HG03558 (cell line): ENCODE measurements around the gene SH2D7.
A peak's percentile ranks its signal among the peaks of the same experiment; 100 is the strongest.

Source experiments
- ATAC-seq: cut with Tn5 transposase; IDR thresholded peaks from one replicate; pipeline ENCODE4 v1.9.1; 2021; ENCODE audit warnings: moderate number of reproducible peaks; ENCODE audit not compliant: unreplicated experiment; ENCODE audit errors: extremely low read depth

Gene SH2D7

DNA sequence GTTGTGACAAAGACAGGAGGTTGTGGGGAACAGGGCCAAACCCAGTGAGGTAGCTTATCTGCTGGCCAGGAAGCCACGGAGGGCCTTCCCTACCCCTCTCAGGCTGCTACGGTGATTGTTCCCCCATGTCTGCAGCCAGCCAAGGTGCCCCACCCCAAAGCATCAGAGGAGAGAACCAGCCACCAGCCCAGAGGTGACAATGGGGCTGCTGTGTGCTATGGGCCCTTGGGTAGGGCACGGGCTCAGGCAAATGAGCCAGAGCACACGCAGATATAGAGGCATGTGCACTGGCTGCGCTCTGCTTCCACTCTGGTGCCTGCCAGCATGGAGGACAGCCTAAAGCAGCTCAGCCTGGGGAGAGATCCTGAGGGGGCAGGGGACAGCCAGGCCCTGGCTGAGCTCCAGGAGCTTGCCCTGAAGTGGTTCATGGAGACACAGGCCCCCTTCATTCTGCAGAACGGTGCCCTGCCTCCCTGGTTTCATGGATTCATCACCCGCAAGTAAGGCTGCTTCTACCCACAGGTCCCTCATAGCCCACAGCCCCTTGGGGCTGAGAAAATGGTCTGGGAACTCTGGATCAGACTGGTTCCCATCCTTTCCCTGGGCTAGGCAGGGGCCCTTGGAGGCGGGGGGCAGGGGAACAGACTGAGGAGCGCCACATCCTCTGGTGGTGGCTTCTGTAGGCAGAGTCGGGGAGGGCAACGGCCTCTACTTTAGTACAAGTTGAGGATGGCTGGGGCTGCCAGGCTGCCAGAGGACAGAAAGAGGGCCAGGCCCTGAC lies at the start of gene SH2D7:
Gene SH2D7 (plus strand): TSS at position 301 of the 781 bp plus-strand sequence. CDS start 24 bp downstream, at position 325.
- ATAC-seq = no peak

DNA sequence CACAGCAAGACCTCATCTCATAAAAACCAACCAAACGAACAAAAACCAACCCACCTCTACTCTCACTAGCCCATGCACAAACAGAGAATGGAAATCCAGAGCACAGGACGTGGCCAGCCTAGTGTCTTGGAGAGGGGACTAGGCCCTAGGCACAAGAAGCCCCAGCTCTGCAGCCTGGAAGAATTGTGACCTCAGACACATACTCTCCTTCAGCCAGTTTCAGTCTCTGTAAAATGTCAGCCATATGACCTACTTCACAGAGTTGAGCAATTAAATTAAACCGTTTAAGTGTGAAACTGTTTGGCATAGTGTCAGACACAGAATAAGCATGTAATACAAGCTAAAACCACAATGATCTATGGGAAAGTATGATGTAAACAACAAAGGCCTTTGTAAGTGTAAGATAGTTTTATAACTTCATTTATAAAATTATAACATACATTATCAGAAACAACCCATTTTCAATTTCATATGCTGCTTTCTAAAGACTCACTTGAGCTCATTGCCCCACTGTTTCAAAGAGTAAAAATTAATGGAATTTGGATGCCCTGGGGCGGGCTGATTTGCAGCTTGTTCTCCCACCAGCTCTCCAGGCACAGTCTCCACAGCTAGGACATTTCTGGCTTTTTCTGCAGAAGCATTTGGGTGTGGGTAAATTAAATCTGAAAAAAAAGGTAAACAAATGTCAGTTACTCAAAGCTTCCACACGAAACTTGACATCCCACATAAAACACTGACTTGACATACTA lies 47.8 kb upstream of the SH2D7 start:
- ATAC-seq = no peak

DNA sequence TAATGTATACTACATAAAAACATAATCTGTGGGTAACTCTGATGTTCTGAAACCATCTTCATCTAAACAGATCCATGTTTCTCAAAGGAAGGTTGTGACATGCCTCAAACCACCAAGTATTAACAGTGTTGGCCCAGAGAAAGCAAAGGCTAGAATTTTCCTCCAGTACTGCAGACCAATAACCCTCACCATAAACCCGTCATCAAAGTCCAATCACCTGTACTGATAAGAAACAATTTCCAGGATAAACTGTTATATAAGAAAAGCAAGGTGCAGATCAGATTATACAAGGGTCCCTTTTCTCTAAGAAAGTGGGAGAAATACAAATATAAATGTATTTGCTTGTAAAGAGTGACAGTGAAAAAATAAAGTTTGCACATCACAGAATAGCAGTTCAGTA lies 47.2 kb upstream of the SH2D7 start:
- ATAC-seq = no peak

DNA sequence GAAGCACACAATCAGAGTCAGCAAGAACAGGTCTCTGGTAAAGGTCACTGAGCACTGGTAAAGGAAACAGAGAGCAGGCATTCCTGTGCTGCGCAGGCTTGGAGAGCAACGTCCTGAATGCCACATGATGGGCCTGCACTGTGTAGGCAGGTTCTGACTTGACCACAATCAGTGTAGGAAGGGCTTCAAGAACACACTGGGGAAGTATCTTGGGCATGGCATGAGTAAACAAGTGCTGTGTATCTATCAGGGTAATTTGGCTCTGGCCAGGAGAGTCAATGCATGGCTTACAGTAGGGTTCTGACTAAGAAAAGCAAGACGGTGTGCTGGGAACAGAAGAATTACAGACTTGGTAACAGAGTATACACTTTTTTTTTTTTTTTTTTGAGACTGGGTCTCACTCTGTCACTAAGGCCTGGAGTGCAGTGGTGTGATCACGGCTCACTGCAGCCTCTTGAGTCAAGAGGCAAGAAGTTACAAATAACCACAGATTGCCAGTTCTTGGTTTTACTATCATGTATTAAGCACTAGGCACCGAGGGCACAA lies 45.5 kb upstream of the SH2D7 start:
- ATAC-seq = no peak

DNA sequence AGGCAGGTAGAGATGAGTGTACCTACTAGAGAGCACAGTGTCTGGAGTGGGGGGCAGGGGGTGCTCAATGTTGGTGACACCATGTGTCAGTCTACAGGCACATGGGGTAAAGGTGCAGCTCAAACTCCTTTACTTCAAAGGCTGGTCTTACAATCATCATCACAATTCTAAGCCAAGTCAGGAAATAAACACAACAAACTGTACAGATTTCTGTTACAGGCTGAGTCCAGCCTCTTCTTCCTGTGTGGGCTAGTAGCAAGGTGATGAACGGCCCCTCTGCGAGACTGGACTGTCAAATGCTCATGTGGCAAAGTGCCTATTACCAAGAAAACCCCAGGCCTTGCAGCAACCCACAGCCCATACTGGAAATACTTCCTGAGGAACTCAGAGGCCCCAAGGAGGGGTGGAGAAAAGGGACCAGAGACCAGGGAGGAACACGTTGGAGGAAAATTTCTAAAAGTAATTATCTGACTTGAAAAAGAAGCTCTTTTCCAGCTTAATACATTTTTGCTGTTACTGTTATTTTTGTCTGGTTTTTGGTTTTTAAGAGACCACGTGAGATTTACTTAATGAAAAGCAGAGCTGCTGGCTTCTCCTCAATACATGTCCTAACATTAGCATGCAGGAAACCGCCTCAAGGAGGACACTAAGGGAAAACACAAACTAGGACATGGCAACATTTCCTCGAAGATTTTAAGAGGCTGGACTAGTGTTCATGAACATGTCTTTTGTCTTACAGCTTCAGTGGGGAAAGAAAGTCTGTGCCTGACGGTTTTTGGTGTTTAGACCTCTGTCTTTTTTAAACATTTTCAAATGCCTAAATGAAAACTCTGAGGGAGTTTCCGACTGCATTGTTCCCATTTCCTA lies 44.4 kb upstream of the SH2D7 start:
- no peak for ATAC-seq

DNA sequence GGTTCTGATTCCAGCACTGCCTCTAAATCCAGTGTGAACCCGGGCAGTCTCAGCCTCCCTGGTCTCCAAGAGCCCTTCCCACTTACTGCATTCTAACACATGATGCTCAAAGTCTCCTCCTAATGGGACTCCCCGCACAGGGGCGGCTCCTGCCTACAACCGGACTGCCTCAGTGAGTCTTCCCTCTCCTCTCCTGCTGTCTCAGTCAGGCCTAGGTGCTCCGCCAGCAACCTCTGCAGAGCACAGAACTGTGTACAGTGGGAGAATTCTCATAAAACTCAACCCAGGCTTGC lies 43.8 kb upstream of the SH2D7 start:
- ATAC-seq = no peak

DNA sequence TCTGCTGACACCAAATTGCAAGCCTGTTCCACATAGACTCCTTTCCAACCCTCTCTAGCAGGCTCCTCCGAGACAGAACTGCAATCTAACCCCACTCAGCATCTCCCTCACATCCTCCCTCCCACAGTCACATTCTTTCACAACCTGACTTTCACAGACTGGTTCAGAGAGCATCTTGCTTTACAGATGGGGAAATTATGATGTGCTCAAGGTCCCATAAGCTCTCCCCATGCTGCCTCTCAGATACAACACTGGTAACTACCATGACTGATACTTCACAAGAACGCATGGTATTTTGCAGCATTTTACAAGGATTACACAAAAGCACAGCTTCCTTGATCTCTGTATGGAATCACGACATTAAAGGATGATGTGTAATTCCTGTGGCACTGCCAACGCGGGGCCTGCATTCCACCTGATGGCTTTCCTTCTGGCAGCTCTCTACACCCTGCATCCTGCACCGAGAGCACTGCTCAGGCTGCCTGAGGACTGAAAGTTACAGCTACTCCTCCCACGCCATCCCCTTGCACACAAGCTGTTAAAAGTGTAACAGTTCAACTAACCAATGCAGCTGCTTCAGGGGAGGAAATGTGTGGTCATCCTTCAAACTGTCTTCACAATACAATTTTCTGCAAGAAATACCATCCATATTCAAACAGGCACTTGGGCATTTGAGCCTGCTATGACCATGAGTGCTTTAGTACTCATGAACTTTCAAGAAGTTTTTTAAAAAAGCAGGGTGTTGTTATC lies 42.5 kb upstream of the SH2D7 start:
- peak; percentile 37 for ATAC-seq

DNA sequence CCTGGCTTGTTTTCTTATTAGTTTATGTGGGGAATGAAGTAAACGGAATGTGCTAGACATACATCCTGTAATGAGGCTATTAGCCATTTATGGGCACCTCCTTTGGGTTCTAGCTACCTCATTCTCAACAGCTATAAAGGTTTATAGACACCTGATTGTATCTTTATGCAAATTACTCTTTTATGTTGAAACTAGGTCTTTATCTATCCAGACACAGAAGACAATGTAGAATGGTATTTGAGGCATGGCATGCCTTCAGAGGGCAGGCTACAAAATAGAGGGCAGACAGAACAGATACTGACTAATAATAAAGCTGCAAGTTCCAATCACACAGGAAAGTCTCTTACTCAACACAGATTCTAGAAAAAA lies 41.9 kb upstream of the SH2D7 start:
- ATAC-seq = no peak

DNA sequence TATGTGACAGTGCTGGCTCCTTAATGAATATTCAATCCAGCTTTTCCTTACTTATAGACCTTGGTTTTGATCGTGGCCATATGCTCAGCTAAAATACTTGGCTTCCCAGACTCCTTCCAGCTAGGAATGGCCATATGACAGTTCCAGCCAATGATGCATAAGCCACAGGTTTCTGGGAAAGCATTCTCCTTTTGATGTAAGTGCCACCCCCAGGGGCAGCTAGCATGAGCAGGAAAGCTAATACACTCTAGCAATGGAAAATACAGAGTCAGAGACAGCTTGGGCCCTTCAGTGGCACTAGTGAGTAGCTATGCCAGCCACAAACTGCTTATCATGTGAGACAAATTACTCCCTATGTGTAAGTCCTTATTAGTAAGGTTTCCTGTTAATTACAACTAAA lies 41.5 kb upstream of the SH2D7 start:
- no peak for ATAC-seq

DNA sequence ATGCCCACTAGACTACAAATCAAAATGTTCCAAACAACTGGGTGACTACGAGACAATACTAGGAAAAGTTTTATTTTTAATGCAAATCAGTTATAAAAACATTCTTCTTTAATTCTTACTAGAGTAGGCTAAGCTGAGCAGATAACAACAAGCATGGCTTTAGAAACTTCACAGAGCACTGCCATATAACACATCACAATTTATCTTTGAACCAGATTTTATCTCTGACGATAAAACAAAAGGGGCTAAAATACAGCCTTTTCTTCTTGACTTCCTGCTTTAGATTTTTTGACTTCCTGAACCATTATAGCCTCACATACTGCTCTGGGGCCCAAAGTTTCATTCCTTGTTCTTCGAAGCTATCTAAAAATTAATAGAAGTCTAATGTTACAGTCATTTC lies 40.8 kb upstream of the SH2D7 start:
- no peak for ATAC-seq

DNA sequence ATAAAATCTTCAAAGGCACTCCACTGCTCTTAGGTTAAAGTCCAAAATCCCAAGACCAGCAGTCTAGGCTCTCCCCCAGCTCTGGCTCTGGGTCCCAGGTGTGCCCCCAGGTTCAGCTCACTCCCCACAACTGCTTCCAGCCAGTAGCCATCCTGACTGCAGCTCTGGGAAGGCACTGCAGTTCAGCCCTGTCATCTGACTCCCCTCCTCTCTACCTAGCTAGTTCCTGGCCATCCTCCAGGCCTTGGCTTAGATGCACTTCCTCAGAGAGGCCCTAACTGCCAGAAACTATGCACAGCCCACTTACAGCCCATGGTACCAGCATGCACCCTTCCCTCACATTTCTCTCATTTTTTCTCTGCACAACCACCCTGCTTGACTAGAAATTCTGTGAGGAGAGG lies 40.4 kb upstream of the SH2D7 start:
- no peak for ATAC-seq

DNA sequence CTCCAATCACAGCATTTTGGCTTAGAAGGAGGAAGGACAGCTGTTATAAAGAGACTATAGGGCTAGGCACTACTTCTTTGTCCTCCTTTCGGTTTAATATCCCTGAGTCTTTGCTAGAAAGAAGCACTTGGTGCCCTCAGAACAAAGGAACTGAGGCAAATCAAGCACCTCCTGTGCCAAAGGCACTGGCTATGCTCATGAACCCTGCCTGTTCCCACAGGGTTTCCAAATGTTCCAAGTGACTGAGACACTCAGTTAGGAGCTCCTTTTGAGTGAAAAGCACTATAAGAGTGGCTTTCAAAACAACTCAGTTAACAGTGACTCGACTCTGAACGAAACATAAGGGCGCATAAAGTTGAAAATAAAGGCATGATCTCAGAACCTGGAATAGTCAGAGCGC lies 39.8 kb upstream of the SH2D7 start:
- no peak for ATAC-seq

DNA sequence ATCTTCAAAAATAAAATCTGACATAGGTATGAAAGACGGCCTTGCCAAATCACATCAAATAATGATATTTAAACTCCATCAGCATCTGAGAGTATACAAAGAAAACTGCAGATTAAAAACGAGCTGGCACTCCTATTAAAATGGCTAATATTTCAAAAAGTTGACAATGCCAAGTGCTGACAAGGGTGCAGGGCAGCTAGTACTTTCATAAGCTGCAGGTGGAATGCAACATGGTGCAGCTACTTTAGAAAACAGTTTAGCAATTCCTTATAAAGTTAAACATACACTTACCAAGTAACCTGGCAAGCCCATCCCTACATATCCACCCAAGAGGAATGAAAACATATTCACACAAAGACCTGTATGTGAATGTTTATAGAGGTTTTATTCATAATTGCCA lies 37.8 kb upstream of the SH2D7 start:
- ATAC-seq = no peak

DNA sequence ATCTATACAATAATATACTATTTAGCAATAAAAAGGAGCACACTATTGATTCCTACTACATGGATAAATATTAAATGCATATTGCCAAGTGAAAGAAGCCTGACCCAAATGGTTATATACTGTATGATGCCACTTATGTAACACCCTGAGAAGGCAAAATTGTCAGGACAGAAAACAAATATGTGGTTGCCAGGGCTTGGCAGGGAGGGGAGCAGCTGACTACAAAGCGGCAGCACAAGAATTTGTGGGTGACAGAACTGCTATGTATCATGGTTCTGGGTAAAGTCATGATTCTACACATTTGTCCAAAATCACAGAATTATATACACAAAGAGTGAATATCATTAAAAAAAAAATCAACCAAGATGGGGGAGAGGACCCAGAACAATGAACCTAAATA lies 37.4 kb upstream of the SH2D7 start:
- ATAC-seq = no peak

DNA sequence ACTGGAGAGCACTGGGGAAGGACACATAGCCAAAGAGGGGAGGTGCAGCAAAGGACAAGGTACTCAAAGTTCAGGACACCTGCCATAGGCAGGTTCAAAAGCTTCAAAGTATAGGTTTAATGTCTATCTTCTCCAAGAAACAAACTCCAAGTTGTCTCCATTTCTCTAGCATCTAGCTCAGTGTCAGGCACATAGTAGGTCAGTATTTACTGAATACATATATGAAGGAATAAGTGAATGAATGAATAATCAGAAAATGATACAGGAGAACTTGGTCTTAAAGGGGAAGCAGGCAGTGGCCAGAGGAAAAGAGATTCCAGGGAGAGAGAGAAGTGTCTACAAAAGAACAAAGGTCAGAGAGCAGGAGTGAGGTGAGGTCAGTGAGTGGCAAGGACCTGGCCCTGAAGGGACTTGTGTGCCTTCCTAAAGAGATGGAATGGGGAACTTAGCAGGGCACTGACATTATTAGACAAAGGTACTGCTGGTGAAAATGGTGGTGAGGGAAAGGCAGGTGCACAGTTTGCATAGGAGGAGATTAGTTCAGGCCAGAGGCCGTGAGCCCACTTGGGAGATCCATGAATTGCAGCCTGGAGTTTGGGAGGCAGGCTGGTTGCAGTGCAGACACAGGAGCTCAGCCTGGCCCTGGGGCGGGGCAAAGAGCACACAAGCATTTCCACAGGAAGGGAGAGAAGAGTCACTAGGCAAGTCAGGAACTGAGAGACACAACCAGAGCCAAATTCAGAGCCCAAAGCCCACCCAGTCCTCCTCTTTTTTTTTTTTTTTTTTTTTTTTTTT lies 36.2 kb upstream of the SH2D7 start:
- no peak for ATAC-seq

DNA sequence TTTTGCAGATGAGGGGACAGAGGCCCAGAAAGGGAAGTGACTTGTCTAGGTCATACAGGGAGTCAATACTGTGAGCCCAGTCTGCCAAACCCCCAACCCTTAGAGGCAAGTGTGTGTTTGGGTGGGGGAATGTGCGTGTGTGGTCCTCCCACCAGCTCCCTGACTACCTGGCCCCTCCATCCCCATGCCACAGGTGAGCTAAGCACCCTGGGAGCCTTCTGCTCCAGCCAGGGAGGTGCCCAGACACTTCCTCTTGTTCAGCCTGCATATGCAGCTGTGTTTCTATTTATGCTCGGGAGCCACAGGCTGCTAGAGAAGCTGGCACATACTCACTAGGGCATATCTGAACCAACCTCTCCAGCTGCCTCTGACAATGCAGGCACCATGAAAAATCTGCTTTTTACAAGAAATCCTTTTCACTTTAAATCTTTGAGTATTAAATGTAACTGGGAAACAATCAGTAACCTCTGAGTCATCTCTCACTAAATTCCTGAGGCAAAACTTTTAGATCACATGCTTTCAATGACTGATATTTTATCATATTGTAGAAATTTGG lies 35.6 kb upstream of the SH2D7 start:
- ATAC-seq = no peak

DNA sequence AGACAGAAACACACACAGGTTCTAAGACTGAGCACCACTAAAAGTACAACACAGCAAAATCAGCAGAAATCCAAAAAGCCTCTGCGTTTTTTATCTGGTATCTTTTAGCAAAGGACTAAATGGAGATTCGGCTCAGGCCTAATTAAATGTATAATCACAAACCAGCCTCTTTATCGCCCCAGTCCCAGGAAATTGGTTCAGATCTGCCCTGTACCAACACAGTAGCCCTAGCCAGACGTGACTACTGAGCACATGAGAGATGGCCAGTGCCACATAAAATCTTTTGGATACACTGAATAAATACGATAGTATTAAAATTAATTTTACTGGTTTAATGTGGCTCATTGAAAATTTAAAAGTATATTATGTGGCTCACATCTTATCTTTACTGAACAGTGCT lies 34.6 kb upstream of the SH2D7 start:
- no peak for ATAC-seq

DNA sequence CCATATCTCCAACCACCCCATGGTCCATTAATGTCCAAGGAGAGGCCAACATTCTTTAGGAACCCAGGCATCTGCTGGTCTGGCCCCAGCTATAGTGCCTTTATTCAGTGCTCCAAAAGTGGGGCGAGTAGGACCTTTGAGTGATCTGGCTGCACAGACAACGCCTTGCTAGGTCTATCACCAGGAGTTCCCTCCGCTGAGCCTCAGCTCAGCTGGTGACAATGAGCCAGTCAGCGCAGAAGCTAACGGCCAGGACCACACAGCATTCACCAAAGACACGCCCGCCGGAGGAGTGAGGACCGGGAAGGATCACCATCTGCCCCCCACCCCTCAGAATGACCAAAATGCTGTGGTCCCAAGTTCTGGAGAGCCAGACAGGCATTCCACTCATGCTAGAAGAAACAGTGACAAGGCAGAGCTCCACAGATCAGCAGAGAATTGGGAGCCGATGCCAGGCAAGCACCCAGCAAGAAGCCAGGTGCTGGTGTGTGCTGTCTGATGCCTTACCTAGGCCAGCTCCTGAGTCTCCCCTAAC lies 33.9 kb upstream of the SH2D7 start:
- ATAC-seq = no peak
